Lower leg skin (tissue), 3 donors: ENCODE data around the gene NR2E1.

Experiments used
- POLR2A ChIP-seq, 2 donors: fragments of 450-650 bp; IDR thresholded peaks; one replicate each; pipeline ENCODE4 v1.6.1; 2016 to 2017; ENCODE audit warnings: antibody characterized with exemption in 2 of 2, mild to moderate bottlenecking in 1 of 2, moderate library complexity in 1 of 2
- TF ChIP-seq, protein P1 (sequence below), 3 donors: fragments of 450-650 bp; IDR thresholded peaks; one replicate each; pipeline ENCODE4 v1.5.1; 2016; ENCODE audit warnings: antibody characterized with exemption in 3 of 3, mild to moderate bottlenecking in 3 of 3, moderate library complexity in 2 of 3

GRCh38 chr6:108195209-108195608, 29.4 kb downstream of the NR2E1 start:
- TF ChIP-seq, protein P1, sequence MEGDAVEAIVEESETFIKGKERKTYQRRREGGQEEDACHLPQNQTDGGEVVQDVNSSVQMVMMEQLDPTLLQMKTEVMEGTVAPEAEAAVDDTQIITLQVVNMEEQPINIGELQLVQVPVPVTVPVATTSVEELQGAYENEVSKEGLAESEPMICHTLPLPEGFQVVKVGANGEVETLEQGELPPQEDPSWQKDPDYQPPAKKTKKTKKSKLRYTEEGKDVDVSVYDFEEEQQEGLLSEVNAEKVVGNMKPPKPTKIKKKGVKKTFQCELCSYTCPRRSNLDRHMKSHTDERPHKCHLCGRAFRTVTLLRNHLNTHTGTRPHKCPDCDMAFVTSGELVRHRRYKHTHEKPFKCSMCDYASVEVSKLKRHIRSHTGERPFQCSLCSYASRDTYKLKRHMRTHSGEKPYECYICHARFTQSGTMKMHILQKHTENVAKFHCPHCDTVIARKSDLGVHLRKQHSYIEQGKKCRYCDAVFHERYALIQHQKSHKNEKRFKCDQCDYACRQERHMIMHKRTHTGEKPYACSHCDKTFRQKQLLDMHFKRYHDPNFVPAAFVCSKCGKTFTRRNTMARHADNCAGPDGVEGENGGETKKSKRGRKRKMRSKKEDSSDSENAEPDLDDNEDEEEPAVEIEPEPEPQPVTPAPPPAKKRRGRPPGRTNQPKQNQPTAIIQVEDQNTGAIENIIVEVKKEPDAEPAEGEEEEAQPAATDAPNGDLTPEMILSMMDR (IDR thresholded peaks at IDR 0.05): no peak
- TF ChIP-seq POLR2A (IDR thresholded peaks at IDR 0.05): no peak
